DND-41 (cell line): ENCODE results near the gene OGG1.

Source experiments
- ATAC-seq: fragments of 200-7000 bp; cut with Tn5 transposase; 3 replicates; pipeline ENCODE4 v1.9.1; 2021; ENCODE audit warnings: low read depth; ENCODE audit not compliant: insufficient read depth
- DNase-seq: peaks from one replicate; pipeline ENCODE4 v3.0.0-alpha.2; 2020
- H2AFZ ChIP-seq: 2 replicates; pipeline ENCODE4 v1.6.0; 2012; ENCODE audit warnings: low read depth, low read length
- H3K27ac ChIP-seq: 2 replicates; pipeline ENCODE4 v1.5.1; 2012; ENCODE audit warnings: low read length, inconsistent platforms
- H3K27me3 ChIP-seq: fragments of 200-600 bp; sonication (generic); 2 replicates; pipeline ENCODE4 v1.6.0; 2012; ENCODE audit warnings: low read length, mild to moderate bottlenecking, inconsistent platforms; ENCODE audit not compliant: insufficient read depth, poor library complexity
- H3K36me3 ChIP-seq: 2 replicates; pipeline ENCODE4 v1.5.1; 2012; ENCODE audit warnings: low read length, inconsistent platforms; ENCODE audit not compliant: insufficient read depth
- H3K4me1 ChIP-seq: 2 replicates; pipeline ENCODE4 v1.5.1; 2012; ENCODE audit warnings: mild to moderate bottlenecking, low read length; ENCODE audit not compliant: insufficient read depth
- H3K4me2 ChIP-seq: 2 replicates; pipeline ENCODE4 v1.6.0; 2012; ENCODE audit warnings: mild to moderate bottlenecking, moderate library complexity, low read length, inconsistent platforms; ENCODE audit not compliant: insufficient read depth
- H3K4me3 ChIP-seq, 2 experiments: fragments of 200-600 bp in 1 of 2; shearing (Covaris generic) in 1 of 2; 2 replicates each; pipeline ENCODE4 v1.5.1; 2012 to 2016; ENCODE audit warnings: inconsistent platforms in 2 of 2, low read length in 2 of 2, mild to moderate bottlenecking in 2 of 2, low read depth in 1 of 2, moderate library complexity in 1 of 2
- H3K79me2 ChIP-seq: 2 replicates; pipeline ENCODE4 v1.6.0; 2012; ENCODE audit warnings: low read length, inconsistent platforms; ENCODE audit not compliant: insufficient read depth
- H3K9ac ChIP-seq: 2 replicates; pipeline ENCODE4 v1.6.0; 2012; ENCODE audit warnings: low read depth, mild to moderate bottlenecking, inconsistent platforms, low read length, moderate library complexity
- H3K9me3 ChIP-seq: 2 replicates; pipeline ENCODE4 v1.5.1; 2012; ENCODE audit warnings: low read length, moderate library complexity, mild to moderate bottlenecking, inconsistent platforms; ENCODE audit not compliant: insufficient read depth, severe bottlenecking
- H4K20me1 ChIP-seq: 2 replicates; pipeline ENCODE4 v1.6.0; 2012; ENCODE audit warnings: low read length; ENCODE audit not compliant: insufficient read depth
- CTCF ChIP-seq: IDR thresholded peaks from 2 replicates; pipeline ENCODE4 v1.5.1; 2012; ENCODE audit warnings: borderline replicate concordance, low read length, moderate library complexity, mild to moderate bottlenecking; ENCODE audit not compliant: poor library complexity, severe bottlenecking; ENCODE audit errors: extremely low read depth
- EZH2 ChIP-seq: IDR thresholded peaks from 3 replicates; pipeline ENCODE4 v1.6.1; 2012; ENCODE audit warnings: borderline replicate concordance, low read depth, mild to moderate bottlenecking, moderate library complexity, low read length, inconsistent platforms; ENCODE audit not compliant: severe bottlenecking

Gene OGG1

GRCh38 chr3:9786209-9786739 lies 36.5 kb downstream of the OGG1 start:
- Histone ChIP-seq H3K9me3 (no peaks in the 10 kb centered on the region), H3K4me3 (no peak overlapping the region), H3K27ac (no peak overlapping the region), H3K36me3 (peaks cover 69% of the 10 kb centered on the region), H4K20me1 (no peaks in the 10 kb centered on the region; the same call in 1 of the 2 replicates), H2AFZ (no peak overlapping the region), H3K27me3 (no peaks in the 10 kb centered on the region), H3K4me1 (peaks cover 11% of the 10 kb centered on the region), H3K79me2 (no peaks in the 10 kb centered on the region), H3K9ac (no peak overlapping the region), H3K4me2 (no peak overlapping the region)
- DNase-seq (no peak), ATAC-seq (no peak)
- no peak for TF ChIP-seq CTCF
- no peak for TF ChIP-seq EZH2

GRCh38 chr3:9786825-9787669 lies 37.3 kb downstream of the OGG1 start:
- no peaks in the 10 kb centered on the region for H3K9me3 ChIP-seq
- ATAC-seq = no peak
- H3K9ac ChIP-seq = no peak overlapping the region

GRCh38 chr3:9787714-9788113 lies 38.0 kb downstream of the OGG1 start:
- TF ChIP-seq CTCF (no peak), EZH2 (no peak)
- ATAC-seq (no peak), DNase-seq (no peak)
- H3K9ac ChIP-seq = no peak overlapping the region
- no peak overlapping the region for H3K4me2 ChIP-seq
- peaks cover 6% of the 10 kb centered on the region for H3K79me2 ChIP-seq
- H2AFZ ChIP-seq = no peak overlapping the region
- H3K27me3 ChIP-seq = no peaks in the 10 kb centered on the region
- H3K4me3 ChIP-seq = no peak overlapping the region
- H3K9me3 ChIP-seq = no peaks in the 10 kb centered on the region
- H3K27ac ChIP-seq = no peak overlapping the region
- H3K4me1 ChIP-seq = peaks cover 16% of the 10 kb centered on the region
- no peaks in the 10 kb centered on the region for H4K20me1 ChIP-seq
- peaks cover 56% of the 10 kb centered on the region for H3K36me3 ChIP-seq

More at GRCh38 chr3:9786825-9787669, 37.3 kb downstream of the OGG1 start:
- H2AFZ ChIP-seq = no peak overlapping the region
- H3K4me2 ChIP-seq = no peak overlapping the region
- peaks cover 62% of the 10 kb centered on the region for H3K36me3 ChIP-seq
- DNase-seq = no peak
- H4K20me1 ChIP-seq = no peaks in the 10 kb centered on the region
- TF ChIP-seq EZH2 (no peak), CTCF (peak; percentile 61)
- H3K4me3 ChIP-seq = no peak overlapping the region
- H3K27me3 ChIP-seq = no peaks in the 10 kb centered on the region
- peaks cover 16% of the 10 kb centered on the region for H3K4me1 ChIP-seq
- H3K79me2 ChIP-seq = peaks cover 5% of the 10 kb centered on the region
- no peak overlapping the region for H3K27ac ChIP-seq
